GM13976 (cell line): ENCODE results near the gene MSI2.

Source experiments
- DNase-seq: peaks from one replicate; pipeline ENCODE4 v3.0.0; 2012; ENCODE audit warnings: low spot score
- CTCF ChIP-seq: IDR thresholded peaks from 2 replicates; pipeline ENCODE4 v1.5.1; 2012; ENCODE audit warnings: borderline replicate concordance, mild to moderate bottlenecking; ENCODE audit not compliant: insufficient read depth; ENCODE audit errors: extremely low read depth, missing control alignments, control extremely low read depth
- in situ Hi-C: fragments of 300-500 bp; cut with MboI; formaldehyde crosslinking; loops from one replicate; pipeline ENCODE4 v1.12.0; 2022; ENCODE audit warnings: low sequenced_read_pairs, mixed read lengths, inconsistent platforms; ENCODE audit not compliant: unreplicated experiment

MSI2 gene

GRCh38 chr17:57271821-57272220 is 15.5 kb downstream of the MSI2 start:
- in situ Hi-C loops = no loop called here

GRCh38 chr17:57273490-57273889 is 17.2 kb downstream of the MSI2 start:
- in situ Hi-C loops = no loop called here
- DNase-seq = no peak
- TF ChIP-seq CTCF = no peak

More at GRCh38 chr17:57271821-57272220, 15.5 kb downstream of the MSI2 start:
- TF ChIP-seq CTCF = no peak
- DNase-seq = no peak

- no peak for TF ChIP-seq CTCF
- no peak for DNase-seq
- in situ Hi-C loops = no loop called here
Measured at GRCh38 chr17:57274162-57274561, 17.8 kb downstream of the MSI2 start.

- TF ChIP-seq CTCF = no peak
- DNase-seq = no peak
- in situ Hi-C loops = no loop called here
Measured at GRCh38 chr17:57275071-57275764, 18.9 kb downstream of the MSI2 start.

GRCh38 chr17:57276621-57277020 is 20.3 kb downstream of the MSI2 start:
- DNase-seq = no peak
- in situ Hi-C loops = no loop called here
- no peak for TF ChIP-seq CTCF

- no peak for DNase-seq
- no peak for TF ChIP-seq CTCF
- in situ Hi-C loops = no loop called here
Measured at GRCh38 chr17:57277923-57278604, 21.7 kb downstream of the MSI2 start.
